K562 (cell line): ENCODE measurements around the gene ETS2. TPM values are rescaled to one million over a fixed set of nuclear protein-coding genes. Genes with fewer than 3 reads are reported as not detected.

ENCODE experiments used
- CHD2 ChIP-seq: IDR thresholded peaks from 2 replicates; pipeline ENCODE4 v1.6.1; 2011; ENCODE audit warnings: low read depth, low read length
- LARP7 ChIP-seq: fragments of 450-650 bp; IDR thresholded peaks from 2 replicates; pipeline ENCODE4 v1.6.1; 2016
- MGA ChIP-seq: fragments of 450-650 bp; IDR thresholded peaks from 2 replicates; pipeline ENCODE4 v1.6.1; 2016; ENCODE audit warnings: mild to moderate bottlenecking, moderate library complexity
- OTX1 ChIP-seq: fragments of 450-650 bp; formaldehyde crosslinking; IDR thresholded peaks from 2 replicates; pipeline ENCODE4 v1.4.0; 2022; ENCODE audit warnings: mild to moderate bottlenecking
- RBBP5 ChIP-seq: fragments of 200-600 bp; sonication (generic); IDR thresholded peaks from 2 replicates; pipeline ENCODE4 v1.6.1; 2012; ENCODE audit warnings: borderline replicate concordance, mild to moderate bottlenecking, low read length, control low read depth, inconsistent platforms; ENCODE audit not compliant: insufficient read depth, poor library complexity, severe bottlenecking
- SMC3 ChIP-seq: conservative IDR thresholded peaks from 2 replicates; pipeline ENCODE4 v1.6.1; 2011; ENCODE audit warnings: low read depth, low read length, improper control_type of control experiment; ENCODE audit not compliant: insufficient read depth
- TRIM24 ChIP-seq, 2 experiments: fragments of 450-650 bp; IDR thresholded peaks; 2 replicates each; pipeline ENCODE4 v1.6.1; 2016
- ZNF311 ChIP-seq: fragments of 250-450 bp; sonication (Bioruptor Pico); IDR thresholded peaks from 2 replicates; pipeline ENCODE4 v1.4.0; 2020; ENCODE audit warnings: mild to moderate bottlenecking, moderate library complexity
- ZNF431 ChIP-seq: sonication (generic); formaldehyde crosslinking; IDR thresholded peaks from 2 replicates; pipeline ENCODE4 v1.8.0; 2022; ENCODE audit warnings: mild to moderate bottlenecking, missing genetic modification reagents
- polyA plus RNA-seq, 8 experiments: library from polyadenylated mRNA; depleted of rRNA in 4 of 8; stranded (reverse) in 5 of 8; unstranded in 3 of 8; fragments of >200 nt; fragmentation: Nextera tagmentation in 2 of 8; fragmentation: Illumina TruSeq in 1 of 8; extraction: Ambion mirVana in 2 of 8; extraction: Trizol in 1 of 8; gene quantifications; 2 replicates each; pipeline versions ENCODE4 v1.2.1 to v1.2.3, GENCODE V29; 2011 to 2014; ENCODE audit warnings: inconsistent platforms in 1 of 8, missing spikeins in 1 of 8
- total RNA-seq, 7 experiments: library from RNA; depleted of rRNA in 6 of 7; stranded (reverse); fragments of >200 nt in 6 of 7; fragmentation: Illumina TruSeq in 2 of 7; extraction: Trizol in 2 of 7; gene quantifications; 2 replicates each; pipeline versions ENCODE4 v1.2.1 to v1.2.3, GENCODE V29; 2011 to 2021; ENCODE audit warnings: low replicate concordance in 1 of 7
- TF ChIP-seq, protein P1 (sequence below): fragments of 150-350 bp; IDR thresholded peaks from 2 replicates; pipeline ENCODE4 v1.6.1; 2014; ENCODE audit warnings: low read depth, mild to moderate bottlenecking, low read length, borderline replicate concordance

ETS2 gene
- total and polyA plus RNA-seq, 9 of the 15 experiments (the other 6 are each of a cell fraction or from before 2014, with no cell fraction given), result 1.7 to 24.4 (median 12.2) TPM

- TF ChIP-seq MGA, result peak; percentile 98
- 0 out of 2 replicates have a peak, but pooled peaks have one; percentile 2 for TF ChIP-seq SMC3
- TF ChIP-seq TRIM24 (IDR thresholded peaks at IDR 0.05), result peak; percentile 69 to 73
- TF ChIP-seq CHD2, result no peak; the same call in 1 of the 2 replicates
- TF ChIP-seq ZNF311, result no peak
- TF ChIP-seq LARP7, result peak; percentile 99
- TF ChIP-seq, protein P1, sequence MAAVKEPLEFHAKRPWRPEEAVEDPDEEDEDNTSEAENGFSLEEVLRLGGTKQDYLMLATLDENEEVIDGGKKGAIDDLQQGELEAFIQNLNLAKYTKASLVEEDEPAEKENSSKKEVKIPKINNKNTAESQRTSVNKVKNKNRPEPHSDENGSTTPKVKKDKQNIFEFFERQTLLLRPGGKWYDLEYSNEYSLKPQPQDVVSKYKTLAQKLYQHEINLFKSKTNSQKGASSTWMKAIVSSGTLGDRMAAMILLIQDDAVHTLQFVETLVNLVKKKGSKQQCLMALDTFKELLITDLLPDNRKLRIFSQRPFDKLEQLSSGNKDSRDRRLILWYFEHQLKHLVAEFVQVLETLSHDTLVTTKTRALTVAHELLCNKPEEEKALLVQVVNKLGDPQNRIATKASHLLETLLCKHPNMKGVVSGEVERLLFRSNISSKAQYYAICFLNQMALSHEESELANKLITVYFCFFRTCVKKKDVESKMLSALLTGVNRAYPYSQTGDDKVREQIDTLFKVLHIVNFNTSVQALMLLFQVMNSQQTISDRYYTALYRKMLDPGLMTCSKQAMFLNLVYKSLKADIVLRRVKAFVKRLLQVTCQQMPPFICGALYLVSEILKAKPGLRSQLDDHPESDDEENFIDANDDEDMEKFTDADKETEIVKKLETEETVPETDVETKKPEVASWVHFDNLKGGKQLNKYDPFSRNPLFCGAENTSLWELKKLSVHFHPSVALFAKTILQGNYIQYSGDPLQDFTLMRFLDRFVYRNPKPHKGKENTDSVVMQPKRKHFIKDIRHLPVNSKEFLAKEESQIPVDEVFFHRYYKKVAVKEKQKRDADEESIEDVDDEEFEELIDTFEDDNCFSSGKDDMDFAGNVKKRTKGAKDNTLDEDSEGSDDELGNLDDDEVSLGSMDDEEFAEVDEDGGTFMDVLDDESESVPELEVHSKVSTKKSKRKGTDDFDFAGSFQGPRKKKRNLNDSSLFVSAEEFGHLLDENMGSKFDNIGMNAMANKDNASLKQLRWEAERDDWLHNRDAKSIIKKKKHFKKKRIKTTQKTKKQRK, result no peak
- TF ChIP-seq RBBP5, result peak; percentile 28
- TF ChIP-seq ZNF431, result peak; percentile 64
- TF ChIP-seq OTX1 (CRISPR knock-in tag), result peak; percentile 88
Measured at GRCh38 chr21:38805328-38806152, at the start of gene ETS2 (continued).
